GM21717 (cell line): ENCODE data around the gene TTYH2.

ENCODE experiments used
- ATAC-seq: cut with Tn5 transposase; IDR thresholded peaks from one replicate; pipeline ENCODE4 v1.9.1; 2021; ENCODE audit warnings: mild to moderate bottlenecking, moderate library complexity; ENCODE audit not compliant: unreplicated experiment

Gene TTYH2

DNA sequence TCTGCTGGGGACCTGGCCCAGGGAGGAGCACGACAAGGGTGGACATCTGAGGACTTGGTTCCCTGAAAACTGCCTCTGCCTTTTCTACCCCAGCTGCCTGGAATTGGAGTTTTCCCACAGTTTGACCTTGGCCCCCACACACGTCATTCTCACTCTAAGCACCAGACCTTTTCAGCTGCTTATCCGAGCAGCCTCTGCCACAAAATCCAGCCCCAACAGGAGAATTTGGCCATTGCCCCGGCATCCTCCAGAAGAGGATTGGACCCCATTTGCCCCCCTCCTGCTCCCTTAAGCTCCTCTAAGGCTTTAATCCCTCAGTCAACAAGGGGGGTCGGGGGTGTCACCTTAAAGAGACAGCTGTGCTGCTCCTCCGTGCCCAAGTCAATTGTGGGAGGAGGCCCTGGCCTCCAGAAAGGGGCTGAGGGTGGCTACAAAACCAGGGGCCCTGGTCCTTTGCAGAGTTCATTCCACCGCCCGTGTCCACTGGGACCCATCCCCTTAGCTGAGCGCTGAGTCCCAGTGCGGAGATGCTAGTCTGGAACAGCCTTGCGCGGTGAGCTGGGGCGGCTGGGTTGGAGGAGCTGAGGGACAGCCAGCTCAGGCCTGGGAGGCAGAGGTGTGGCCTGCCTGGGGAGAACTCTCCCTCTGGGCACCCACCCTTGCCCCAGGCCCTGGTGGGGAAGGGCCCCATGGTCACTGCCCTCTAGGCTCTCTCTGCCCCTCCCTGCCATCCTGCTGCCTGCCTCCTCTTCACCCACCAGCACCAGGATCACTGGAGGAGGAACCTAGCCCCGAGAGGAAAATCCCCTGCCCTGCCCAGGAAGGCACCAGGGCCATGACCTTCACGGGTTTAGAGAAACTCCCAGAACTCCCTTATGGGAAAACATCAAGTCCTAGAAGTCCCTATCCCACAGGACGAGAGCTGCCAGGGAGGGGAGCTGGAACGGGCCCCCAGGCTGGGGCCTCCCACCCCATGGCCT lies 18.8 kb downstream of the TTYH2 start:
- ATAC-seq: no peak

DNA sequence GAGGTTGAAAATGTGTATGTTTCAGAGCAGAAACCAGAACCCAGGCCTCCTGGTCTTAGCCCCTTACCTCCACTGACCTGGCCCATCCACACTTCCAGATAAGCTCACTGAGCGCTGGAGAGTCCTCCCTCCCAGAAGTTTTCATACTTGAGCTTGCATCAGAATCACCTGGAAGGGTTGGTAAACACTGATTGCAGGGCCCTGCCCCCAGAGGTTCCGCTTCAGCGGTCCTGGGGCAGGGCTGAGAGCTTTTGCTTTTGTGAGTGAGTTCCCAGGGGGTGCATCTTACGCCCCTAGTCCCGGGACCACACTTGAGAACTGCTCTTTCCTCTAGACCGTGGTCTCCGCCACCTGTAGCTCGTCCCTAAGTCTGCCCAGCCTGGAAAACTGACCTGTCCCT lies 20.6 kb downstream of the TTYH2 start:
- no peak for ATAC-seq

DNA sequence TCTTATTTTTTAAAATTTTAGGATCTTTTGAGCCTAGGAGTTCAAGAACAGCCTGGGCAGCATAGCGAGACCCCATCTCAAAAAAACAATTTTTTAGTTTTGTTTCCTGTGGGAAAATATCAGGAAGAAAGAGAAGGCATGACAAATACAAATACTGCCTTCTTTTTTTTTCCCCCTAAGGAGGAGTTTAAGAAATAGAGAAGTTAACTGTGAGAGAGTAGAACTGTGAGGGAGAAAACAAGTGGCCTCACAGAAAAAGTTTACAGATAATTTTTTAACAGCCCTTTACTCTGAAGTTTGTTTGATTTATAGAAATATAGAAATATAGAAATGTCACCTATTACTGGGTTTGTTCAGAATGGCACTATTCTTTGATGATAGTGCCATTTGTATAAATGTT lies 21.1 kb downstream of the TTYH2 start:
- ATAC-seq: no peak

GRCh38 chr17:74235040-74235581 lies 21.7 kb downstream of the TTYH2 start:
- ATAC-seq: no peak

GRCh38 chr17:74235911-74236371 lies 22.6 kb downstream of the TTYH2 start:
- no peak for ATAC-seq

DNA sequence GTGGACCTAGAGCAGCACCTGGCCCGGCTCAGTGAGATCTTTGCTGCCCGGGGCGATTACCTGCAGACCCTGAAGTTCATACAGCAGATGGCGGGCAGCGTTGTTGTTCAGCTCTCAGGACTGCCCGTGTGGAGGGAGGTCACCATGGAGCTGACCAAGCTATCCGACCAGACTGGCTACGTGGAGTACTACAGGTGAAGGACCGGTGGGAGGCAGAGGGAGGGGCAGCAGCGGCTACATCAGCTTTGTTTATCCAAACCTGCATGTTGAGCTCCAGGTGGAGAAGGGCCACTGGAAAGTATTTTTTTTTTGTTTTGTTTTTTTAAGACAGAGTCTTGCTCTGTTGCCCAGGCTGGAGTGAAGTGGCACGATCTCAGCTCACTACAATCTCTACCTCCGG lies 23.9 kb downstream of the TTYH2 start:
- no peak for ATAC-seq

GRCh38 chr17:74239172-74239571 lies 25.8 kb downstream of the TTYH2 start:
- ATAC-seq: no peak

DNA sequence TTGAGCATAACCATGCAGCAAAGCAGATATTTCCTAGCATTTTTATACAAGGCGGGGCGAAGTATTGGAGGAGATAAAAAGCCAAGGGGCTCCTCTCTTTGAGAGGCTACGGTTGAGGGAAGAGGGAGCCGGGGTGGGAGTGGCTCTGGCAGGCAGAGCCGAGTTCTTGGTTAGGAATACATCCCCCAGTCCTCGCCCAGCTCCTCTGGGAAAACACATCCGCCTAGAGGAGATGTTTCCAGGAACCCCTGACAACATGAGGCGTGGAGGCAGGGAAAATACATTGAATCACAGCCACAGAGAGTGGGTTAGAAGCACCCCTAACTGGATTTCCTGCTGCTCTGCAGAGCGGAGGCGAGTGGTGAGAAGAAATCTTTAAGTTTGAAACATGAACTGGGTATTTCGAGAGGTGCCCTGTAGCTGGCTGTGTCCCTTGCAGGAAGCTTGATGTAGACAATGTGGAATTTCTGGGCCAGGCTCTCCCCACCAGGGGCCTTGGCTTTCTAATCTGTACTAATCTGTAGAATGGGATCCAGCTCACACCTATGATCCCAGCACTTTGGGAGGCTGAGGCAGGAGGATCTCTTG lies 27.3 kb downstream of the TTYH2 start:
- no peak for ATAC-seq

DNA sequence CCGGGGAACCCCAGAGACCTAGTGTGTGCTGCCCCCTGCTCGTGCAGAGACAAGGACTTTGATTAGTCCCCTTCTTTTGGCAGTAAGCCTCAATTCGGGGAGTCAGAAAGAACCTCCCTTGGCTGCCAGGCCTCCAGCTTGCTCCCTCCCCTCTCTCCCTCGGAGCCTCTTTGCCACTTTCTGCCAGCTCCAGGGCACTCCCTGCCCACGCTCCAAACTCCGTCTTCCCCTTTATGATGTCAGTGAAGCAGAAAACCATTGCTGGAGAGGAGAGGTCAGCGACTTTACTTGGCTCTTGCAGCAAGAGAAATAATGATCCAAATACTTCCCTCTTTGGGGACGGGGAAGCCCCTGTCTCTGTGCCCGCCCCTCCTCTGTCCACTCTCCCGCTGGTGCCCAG lies 28.1 kb downstream of the TTYH2 start:
- ATAC-seq: no peak

DNA sequence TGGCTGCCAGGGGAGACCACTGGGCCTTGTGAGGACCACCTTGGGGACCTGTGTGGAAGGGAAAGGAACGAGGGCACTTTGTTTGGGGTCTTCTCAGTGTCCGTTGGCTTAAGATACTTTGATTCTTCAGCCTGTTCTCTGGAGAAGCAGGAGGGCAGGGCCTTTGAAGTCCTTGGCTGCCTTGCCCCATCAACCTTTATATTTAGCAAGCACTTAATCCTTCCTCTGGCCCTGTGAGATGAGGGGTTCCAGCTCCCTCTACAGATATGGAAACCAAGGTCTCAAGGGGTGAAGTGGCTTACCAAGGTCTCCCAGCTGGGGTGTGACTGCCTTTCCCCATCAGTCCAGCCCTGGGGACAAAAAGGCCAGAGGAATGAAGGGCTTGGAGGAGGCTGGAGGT lies 28.5 kb downstream of the TTYH2 start:
- ATAC-seq: no peak

DNA sequence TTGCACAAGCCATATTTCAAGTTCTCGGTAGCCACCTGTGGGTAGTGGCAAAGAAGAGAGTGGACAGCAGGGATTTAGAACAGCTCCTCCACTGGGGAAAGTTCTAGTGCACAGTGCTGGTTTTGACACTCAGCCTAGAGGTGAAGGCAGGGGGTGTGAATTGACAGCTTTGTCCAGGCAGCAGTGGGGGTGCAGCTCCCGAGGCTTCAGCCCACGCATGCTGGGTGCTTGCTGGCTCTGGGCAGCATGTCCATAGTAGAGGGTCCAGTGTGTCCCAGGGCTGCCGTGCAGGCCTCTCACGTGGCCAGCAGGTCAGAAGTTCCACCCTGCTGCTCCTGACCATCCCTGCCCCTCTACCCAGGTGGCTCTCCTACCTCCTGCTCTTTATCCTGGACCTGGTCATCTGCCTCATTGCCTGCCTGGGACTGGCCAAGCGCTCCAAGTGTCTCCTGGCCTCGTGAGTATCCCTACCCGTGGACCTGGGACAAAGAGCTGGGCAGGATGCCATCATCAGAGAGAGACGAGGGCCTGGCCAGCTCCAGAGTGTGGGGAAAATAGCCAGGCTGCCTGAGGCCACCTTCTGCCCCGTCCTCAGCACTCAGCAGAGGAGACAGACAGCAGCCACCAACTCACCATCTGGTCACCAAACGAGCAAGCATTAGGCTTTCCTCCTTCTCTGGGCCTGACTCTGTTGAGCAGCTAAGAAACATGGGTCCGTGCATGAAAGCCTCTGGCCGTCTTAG lies 29.8 kb downstream of the TTYH2 start:
- ATAC-seq: no peak

GRCh38 chr17:74244128-74244527 lies 30.8 kb downstream of the TTYH2 start:
- no peak for ATAC-seq

GRCh38 chr17:74244548-74244947 lies 31.2 kb downstream of the TTYH2 start:
- ATAC-seq: no peak

GRCh38 chr17:74245145-74245831 lies 31.9 kb downstream of the TTYH2 start:
- no peak for ATAC-seq

DNA sequence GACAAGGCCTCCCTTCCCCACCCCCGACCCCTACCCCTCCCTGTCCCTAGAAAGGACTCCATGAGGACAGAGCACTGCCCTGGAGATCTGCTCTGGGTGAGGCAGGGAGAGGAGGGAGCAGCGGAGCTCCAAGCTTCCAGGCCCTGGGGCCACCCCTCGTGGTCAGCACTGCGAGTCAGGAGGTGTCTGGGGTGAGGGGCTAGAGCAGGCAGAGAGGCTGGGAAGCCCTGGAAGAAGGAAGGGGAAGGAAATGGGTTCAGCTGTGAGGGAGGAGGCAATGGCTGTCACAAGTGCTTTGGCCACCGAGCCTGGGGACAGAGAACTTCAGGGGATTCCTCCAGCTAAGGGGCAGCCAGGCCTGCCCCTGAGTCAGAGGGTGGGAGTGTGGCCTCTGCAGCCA lies 32.5 kb downstream of the TTYH2 start:
- no peak for ATAC-seq

- ATAC-seq: no peak
These were observed 36.4 kb downstream of the TTYH2 start for GRCh38 chr17:74249590-74250270.

DNA sequence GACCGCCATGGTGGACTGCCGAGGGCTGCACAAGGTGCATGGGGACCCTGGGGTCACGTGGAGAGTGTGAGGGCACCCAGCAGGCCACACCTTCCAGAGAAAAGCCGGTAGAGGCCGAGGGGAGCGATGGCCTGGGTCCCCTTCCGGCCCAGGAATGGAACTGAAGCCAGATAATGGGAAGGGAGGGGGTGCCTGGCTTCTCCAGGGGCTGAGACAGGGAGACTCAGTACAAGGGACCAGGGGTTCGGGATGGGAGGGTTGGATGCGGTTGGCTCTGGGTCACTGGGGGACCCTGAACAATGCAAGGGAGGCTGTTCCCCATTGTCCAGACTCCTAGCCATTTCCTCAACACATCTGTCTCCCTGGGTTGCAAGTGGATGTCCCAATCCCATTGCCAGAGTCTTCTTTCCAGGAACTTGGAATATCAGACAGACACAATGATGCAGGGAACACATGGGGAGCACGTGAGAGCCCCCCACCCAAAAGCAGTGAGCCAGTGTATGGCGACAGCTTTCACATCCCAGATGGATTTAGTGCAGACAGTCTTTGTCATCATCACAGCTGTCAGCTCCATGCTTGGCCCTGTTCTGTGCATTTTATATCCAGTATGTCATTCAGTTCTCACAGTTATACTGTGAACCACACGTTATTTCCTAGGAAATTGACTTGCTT lies 37.1 kb downstream of the TTYH2 start:
- ATAC-seq: no peak

GRCh38 chr17:74251051-74251450 lies 37.7 kb downstream of the TTYH2 start:
- ATAC-seq: no peak

DNA sequence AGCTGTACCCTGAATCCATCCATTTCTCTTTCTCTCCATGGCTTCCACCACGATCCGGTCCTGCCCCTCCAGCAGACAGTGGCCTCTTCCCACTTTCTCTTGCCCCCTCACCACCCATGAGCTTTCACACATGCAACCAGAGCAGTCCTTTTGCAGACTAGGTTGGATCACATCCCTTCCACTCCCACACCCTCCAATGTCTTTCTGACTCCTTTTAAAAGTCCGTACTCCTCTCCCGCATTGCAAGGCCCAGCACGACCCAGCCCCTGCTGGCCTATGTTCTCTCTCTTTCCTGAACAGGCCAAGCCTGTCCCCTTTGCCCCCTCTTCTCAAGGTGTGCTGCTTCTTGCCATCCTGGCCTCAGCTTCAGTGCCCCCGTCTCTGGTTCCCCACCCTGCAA lies 38.2 kb downstream of the TTYH2 start:
- no peak for ATAC-seq

DNA sequence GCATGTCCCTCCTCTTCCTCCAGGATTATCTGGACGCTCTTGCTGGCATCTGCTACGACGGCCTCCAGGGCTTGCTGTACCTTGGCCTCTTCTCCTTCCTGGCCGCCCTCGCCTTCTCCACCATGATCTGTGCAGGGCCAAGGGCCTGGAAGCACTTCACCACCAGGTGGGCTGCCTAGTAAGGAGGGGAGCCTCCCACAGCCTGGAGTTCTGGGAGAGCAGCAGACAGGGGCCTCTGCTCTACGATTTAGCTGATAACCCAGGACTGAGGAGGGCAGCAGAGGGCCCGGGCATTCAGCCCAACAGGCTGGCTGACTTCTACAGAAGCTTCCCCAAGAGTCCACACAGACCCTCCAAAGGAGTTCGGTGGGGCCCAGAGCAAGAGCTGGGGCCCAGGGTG lies 38.8 kb downstream of the TTYH2 start:
- ATAC-seq: no peak
